Neural progenitor cell (in vitro differentiated cells): ENCODE data around the gene NELFB. TPM values are rescaled to one million over a fixed set of nuclear protein-coding genes. Genes with fewer than 3 reads are reported as not detected.

Experiments used
- DNase-seq: peaks from one replicate; pipeline ENCODE4 v3.0.0-alpha.2; 2016; ENCODE audit warnings: low spot score
- H2AFZ ChIP-seq: fragments of 200-600 bp; sonication (generic); replicated peaks from 2 replicates; pipeline ENCODE4 v1.6.1; 2016; ENCODE audit warnings: antibody characterized with exemption
- H3F3A ChIP-seq: fragments of 200-600 bp; sonication (generic); 2 replicates; pipeline ENCODE4 v1.6.1; 2016; ENCODE audit warnings: antibody characterized with exemption, low read depth
- H3K27ac ChIP-seq: fragments of 200-600 bp; sonication (generic); 2 replicates; pipeline ENCODE4 v1.5.1; 2016; ENCODE audit warnings: mild to moderate bottlenecking
- H3K27me3 ChIP-seq: fragments of 200-600 bp; sonication (generic); 2 replicates; pipeline ENCODE4 v1.6.1; 2016; ENCODE audit warnings: mild to moderate bottlenecking, moderate library complexity
- H3K36me3 ChIP-seq: fragments of 200-600 bp; sonication (generic); 2 replicates; pipeline ENCODE4 v1.5.1; 2016
- H3K4me1 ChIP-seq: fragments of 200-600 bp; sonication (generic); 2 replicates; pipeline ENCODE4 v1.6.1; 2016; ENCODE audit warnings: mixed run types
- H3K4me2 ChIP-seq: fragments of 200-600 bp; sonication (generic); 2 replicates; pipeline ENCODE4 v1.6.1; 2016
- H3K4me3 ChIP-seq: fragments of 200-600 bp; sonication (generic); 2 replicates; pipeline ENCODE4 v1.5.1; 2016
- H3K79me2 ChIP-seq: fragments of 200-600 bp; sonication (generic); 2 replicates; pipeline ENCODE4 v1.6.1; 2016; ENCODE audit warnings: low read depth
- H3K9ac ChIP-seq: fragments of 200-600 bp; sonication (generic); 2 replicates; pipeline ENCODE4 v1.6.1; 2016
- H3K9me3 ChIP-seq: fragments of 200-600 bp; sonication (generic); 2 replicates; pipeline ENCODE4 v1.5.1; 2016; ENCODE audit warnings: low read depth
- H4K20me1 ChIP-seq: fragments of 200-600 bp; sonication (generic); 2 replicates; pipeline ENCODE4 v1.6.1; 2016; ENCODE audit warnings: low read depth
- H3K27ac Mint-ChIP-seq: 3 replicates; pipeline ENCODE4 v1.8.0; 2021; ENCODE audit warnings: mixed read lengths
- H3K27me3 Mint-ChIP-seq: 2 replicates; pipeline ENCODE4 v1.8.0; 2022; ENCODE audit warnings: low read depth, mild to moderate bottlenecking, inconsistent platforms, moderate library complexity, mixed read lengths; ENCODE audit not compliant: insufficient read depth
- H3K36me3 Mint-ChIP-seq: 3 replicates; pipeline ENCODE4 v1.8.0; 2021; ENCODE audit warnings: mixed read lengths
- H3K4me1 Mint-ChIP-seq: 3 replicates; pipeline ENCODE4 v1.8.0; 2021; ENCODE audit warnings: mixed read lengths
- H3K4me3 Mint-ChIP-seq: 3 replicates; pipeline ENCODE4 v1.8.0; 2021; ENCODE audit warnings: mild to moderate bottlenecking, moderate library complexity, mixed read lengths
- H3K9me3 Mint-ChIP-seq: 3 replicates; pipeline ENCODE4 v1.8.0; 2020; ENCODE audit warnings: mixed read lengths
- CTCF ChIP-seq: fragments of 200-600 bp; sonication (generic); IDR thresholded peaks from 2 replicates; pipeline ENCODE4 v1.5.1; 2017; ENCODE audit warnings: antibody characterized with exemption, mild to moderate bottlenecking
- EZH2 ChIP-seq: fragments of 200-600 bp; sonication (generic); IDR thresholded peaks from 2 replicates; pipeline ENCODE4 v1.6.1; 2017; ENCODE audit warnings: antibody characterized with exemption, mild to moderate bottlenecking, moderate library complexity
- EZH2phosphoT487 ChIP-seq: fragments of 200-600 bp; sonication (generic); IDR thresholded peaks from 2 replicates; pipeline ENCODE4 v1.6.1; 2017; ENCODE audit warnings: antibody characterized with exemption
- total RNA-seq: library from RNA; depleted of rRNA; stranded (reverse); fragments of >200 nt; gene quantifications from 2 replicates; pipeline ENCODE4 v1.2.3, GENCODE V29; 2015; ENCODE audit warnings: low replicate concordance

The NELFB gene
- total RNA-seq, 1 donor from 2014 or later = 35.2 TPM

- Histone ChIP-seq H3K9ac (no peak overlapping the region), H3K27me3 (peaks cover 16% of the 10 kb centered on the region), H3K4me1 (peaks cover 51% of the 10 kb centered on the region), H2AFZ (no peak overlapping the region), H3K4me2 (no peak overlapping the region), H4K20me1 (peaks cover 13% of the 10 kb centered on the region), H3K4me3 (no peak overlapping the region), H3K36me3 (no peaks in the 10 kb centered on the region), H3K9me3 (no peaks in the 10 kb centered on the region), H3F3A (peaks cover 27% of the 10 kb centered on the region), H3K27ac (no peak overlapping the region), H3K79me2 (peaks cover 4% of the 10 kb centered on the region)
- Mint-ChIP-seq H3K36me3 (no peaks in the 10 kb centered on the region), H3K4me1 (peaks cover 37% of the 10 kb centered on the region), H3K9me3 (no peaks in the 10 kb centered on the region), H3K27me3 (peaks cover 2% of the 10 kb centered on the region), H3K27ac (no peak overlapping the region), H3K4me3 (no peak overlapping the region)
- peak; percentile 15 for DNase-seq
- TF ChIP-seq CTCF (no peak), EZH2phosphoT487 (no peak), EZH2 (no peak)
Observed at GRCh38 chr9:137306066-137306849, 51.1 kb downstream of the NELFB start.

GRCh38 chr9:137306850-137307254 is 51.7 kb downstream of the NELFB start:
- Histone ChIP-seq H3K79me2 (no peaks in the 10 kb centered on the region), H3K9me3 (no peaks in the 10 kb centered on the region), H3K27me3 (peaks cover 16% of the 10 kb centered on the region), H2AFZ (no peak overlapping the region), H3K9ac (no peak overlapping the region), H3K4me1 (peaks cover 51% of the 10 kb centered on the region), H3K36me3 (no peaks in the 10 kb centered on the region), H4K20me1 (peaks cover 9% of the 10 kb centered on the region), H3K4me2 (no peak overlapping the region), H3F3A (peaks cover 22% of the 10 kb centered on the region), H3K27ac (no peak overlapping the region), H3K4me3 (no peak overlapping the region)
- peaks cover 2% of the 10 kb centered on the region for H3K27me3 Mint-ChIP-seq
- no peaks in the 10 kb centered on the region for H3K36me3 Mint-ChIP-seq
- H3K27ac Mint-ChIP-seq = no peak overlapping the region
- TF ChIP-seq EZH2phosphoT487 = no peak
- no peak for TF ChIP-seq EZH2
- TF ChIP-seq CTCF = no peak
- DNase-seq = no peak
- H3K4me3 Mint-ChIP-seq = no peak overlapping the region
- peaks cover 37% of the 10 kb centered on the region for H3K4me1 Mint-ChIP-seq
- no peaks in the 10 kb centered on the region for H3K9me3 Mint-ChIP-seq

GRCh38 chr9:137307255-137308056 is 52.3 kb downstream of the NELFB start:
- peak; percentile 13 for DNase-seq
- H3K79me2 ChIP-seq = no peaks in the 10 kb centered on the region
- peaks cover 16% of the 10 kb centered on the region for H3K27me3 ChIP-seq
- Mint-ChIP-seq H3K4me1 (peaks cover 37% of the 10 kb centered on the region), H3K9me3 (no peaks in the 10 kb centered on the region), H3K27me3 (peaks cover 2% of the 10 kb centered on the region), H3K27ac (no peak overlapping the region), H3K36me3 (no peaks in the 10 kb centered on the region), H3K4me3 (no peak overlapping the region)
- TF ChIP-seq EZH2phosphoT487 = no peak
- no peak for TF ChIP-seq EZH2
- no peak for TF ChIP-seq CTCF
- no peak overlapping the region for H2AFZ ChIP-seq
- H3K4me1 ChIP-seq = peaks cover 51% of the 10 kb centered on the region
- peaks cover 21% of the 10 kb centered on the region for H3F3A ChIP-seq
- no peak overlapping the region for H3K9ac ChIP-seq
- H3K4me3 ChIP-seq = no peak overlapping the region
- peaks cover 9% of the 10 kb centered on the region for H4K20me1 ChIP-seq
- no peak overlapping the region for H3K27ac ChIP-seq
- H3K4me2 ChIP-seq = no peak overlapping the region
- no peaks in the 10 kb centered on the region for H3K36me3 ChIP-seq
- H3K9me3 ChIP-seq = no peaks in the 10 kb centered on the region
